DOHH2 (cell line): ENCODE data around the gene SMAD2.

Experiments used
- H3F3A ChIP-seq: fragments of 200-600 bp; sonication (generic), shearing (Covaris generic); 2 replicates; pipeline ENCODE4 v1.6.0; 2016; ENCODE audit warnings: antibody characterized with exemption, mild to moderate bottlenecking; ENCODE audit not compliant: control insufficient read depth, insufficient read depth
- H3K27ac ChIP-seq: fragments of 200-600 bp; sonication (generic); 2 replicates; pipeline ENCODE4 v1.5.1; 2014; ENCODE audit warnings: low read depth, mild to moderate bottlenecking, low read length, moderate library complexity
- H3K27me3 ChIP-seq: fragments of 200-600 bp; sonication (generic); 2 replicates; pipeline ENCODE4 v1.6.1; 2014; ENCODE audit warnings: mild to moderate bottlenecking, low read length, mixed read lengths; ENCODE audit not compliant: control insufficient read depth
- H3K36me3 ChIP-seq: fragments of 200-600 bp; sonication (generic); 2 replicates; pipeline ENCODE4 v1.6.1; 2014; ENCODE audit warnings: mild to moderate bottlenecking, low read length, moderate library complexity, mixed read lengths; ENCODE audit not compliant: control insufficient read depth
- H3K4me1 ChIP-seq: fragments of 200-600 bp; sonication (generic); 2 replicates; pipeline ENCODE4 v1.6.1; 2014; ENCODE audit warnings: mild to moderate bottlenecking, low read length, mixed read lengths; ENCODE audit not compliant: control insufficient read depth
- H3K4me2 ChIP-seq: fragments of 200-600 bp; sonication (generic); 2 replicates; pipeline ENCODE4 v1.6.0; 2014; ENCODE audit warnings: mild to moderate bottlenecking, low read length, moderate library complexity
- H3K4me3 ChIP-seq: fragments of 200-600 bp; sonication (generic); 2 replicates; pipeline ENCODE4 v1.5.1; 2014; ENCODE audit warnings: mild to moderate bottlenecking, low read length, mixed read lengths
- H3K79me2 ChIP-seq: fragments of 200-600 bp; sonication (generic); 2 replicates; pipeline ENCODE4 v1.6.1; 2014; ENCODE audit warnings: mild to moderate bottlenecking, low read length, mixed read lengths; ENCODE audit not compliant: control insufficient read depth
- H3K9me2 ChIP-seq: fragments of 200-600 bp; sonication (generic); replicated peaks from 2 replicates; pipeline ENCODE4 v1.6.1; 2014; ENCODE audit warnings: mild to moderate bottlenecking, low read length, mixed read lengths; ENCODE audit not compliant: control insufficient read depth
- H3K9me3 ChIP-seq: fragments of 200-600 bp; sonication (generic); 2 replicates; pipeline ENCODE4 v1.6.1; 2014; ENCODE audit warnings: antibody characterized with exemption, low read length, mixed read lengths; ENCODE audit not compliant: control insufficient read depth, insufficient read depth
- H4K20me1 ChIP-seq: fragments of 200-600 bp; sonication (generic); 2 replicates; pipeline ENCODE4 v1.6.0; 2014; ENCODE audit warnings: low read depth, mild to moderate bottlenecking, antibody characterized with exemption, low read length, moderate library complexity; ENCODE audit not compliant: control insufficient read depth, insufficient read depth
- CTCF ChIP-seq: fragments of 200-600 bp; sonication (generic); IDR thresholded peaks from one replicate; pipeline ENCODE4 v1.5.1; 2014; ENCODE audit warnings: antibody characterized with exemption, mild to moderate bottlenecking, low read depth, low read length; ENCODE audit not compliant: poor library complexity, severe bottlenecking
- EZH2phosphoT487 ChIP-seq: fragments of 200-600 bp; sonication (generic); IDR thresholded peaks from 2 replicates; pipeline ENCODE4 v1.6.1; 2017; ENCODE audit warnings: borderline replicate concordance, mild to moderate bottlenecking, antibody characterized with exemption, low read length, moderate library complexity, mixed read lengths

SMAD2 gene

GRCh38 chr18:47930199-47930930 is at the start of gene SMAD2:
Gene SMAD2 (minus strand): TSS chr18:47930659. CDS start chr18:47896756, 33,903 bp downstream.
- Histone ChIP-seq H3K9me3 (no peaks in the 10 kb centered on the region), H3K36me3 (peaks cover 9% of the 10 kb centered on the region), H3K4me1 (peaks cover 47% of the 10 kb centered on the region), H3K4me2 (peak within 1 kb of the TSS; percentile 78), H3K79me2 (peaks cover 49% of the 10 kb centered on the region), H4K20me1 (peaks cover 24% of the 10 kb centered on the region; the same call in 1 of the 2 replicates), H3K4me3 (peak within 1 kb of the TSS; percentile 89), H3K27ac (peak within 1 kb of the TSS; percentile 82), H3F3A (peaks cover 10% of the 10 kb centered on the region), H3K9me2 (no peaks in the 10 kb centered on the region), H3K27me3 (no peaks in the 10 kb centered on the region)
- TF ChIP-seq EZH2phosphoT487: no peak
- TF ChIP-seq CTCF: no peak

GRCh38 chr18:47979611-47980200 is 49.2 kb upstream of the SMAD2 start:
- H3K27me3 ChIP-seq: no peaks in the 10 kb centered on the region
- no peak overlapping the region for H3K4me2 ChIP-seq
- no peak for TF ChIP-seq CTCF
- TF ChIP-seq EZH2phosphoT487: no peak

GRCh38 chr18:47978603-47979002 is 48.1 kb upstream of the SMAD2 start:
- no peaks in the 10 kb centered on the region for H3K79me2 ChIP-seq

More at GRCh38 chr18:47979611-47980200, 49.2 kb upstream of the SMAD2 start:
- no peaks in the 10 kb centered on the region for H3K36me3 ChIP-seq
- 0 out of 2 replicates have a peak, but pooled peaks cover 3% of the 10 kb centered on the region for H3K9me3 ChIP-seq
- peaks cover 21% of the 10 kb centered on the region for H3K4me1 ChIP-seq
- no peaks in the 10 kb centered on the region for H3K9me2 ChIP-seq
- no peak overlapping the region for H3K27ac ChIP-seq
- no peaks in the 10 kb centered on the region for H4K20me1 ChIP-seq
- H3F3A ChIP-seq: no peaks in the 10 kb centered on the region
- H3K4me3 ChIP-seq: no peak overlapping the region
- no peaks in the 10 kb centered on the region for H3K79me2 ChIP-seq

More at GRCh38 chr18:47978603-47979002, 48.1 kb upstream of the SMAD2 start:
- Histone ChIP-seq H3F3A (no peaks in the 10 kb centered on the region), H3K9me3 (0 out of 2 replicates have a peak, but pooled peaks cover 3% of the 10 kb centered on the region), H3K36me3 (no peaks in the 10 kb centered on the region), H3K27ac (no peak overlapping the region), H3K4me1 (peaks cover 16% of the 10 kb centered on the region), H3K27me3 (no peaks in the 10 kb centered on the region), H3K4me2 (no peak overlapping the region), H4K20me1 (no peaks in the 10 kb centered on the region), H3K4me3 (no peak overlapping the region), H3K9me2 (no peaks in the 10 kb centered on the region)
- TF ChIP-seq CTCF: no peak
- TF ChIP-seq EZH2phosphoT487: no peak
